NOMO-1 treated with dmso at 0.1 percent for 144 hours (cell line): ENCODE data around the gene U2AF2.

Source experiments
- DNase-seq: peaks from one replicate; lab custom pipeline; 2025; ENCODE audit not compliant: unreplicated experiment; lab: John Stamatoyannopoulos, UW

Gene U2AF2

GRCh38 chr19:55654868-55655647 is at the start of gene U2AF2:
TSS of gene U2AF2 (plus strand) at chr19:55655035. CDS start at chr19:55655105, 70 bp downstream.
- peak; percentile 91 for DNase-seq

- peak; percentile 86 for DNase-seq
Measured at GRCh38 chr19:55605207-55605636, 49.6 kb upstream of the U2AF2 start.

DNA sequence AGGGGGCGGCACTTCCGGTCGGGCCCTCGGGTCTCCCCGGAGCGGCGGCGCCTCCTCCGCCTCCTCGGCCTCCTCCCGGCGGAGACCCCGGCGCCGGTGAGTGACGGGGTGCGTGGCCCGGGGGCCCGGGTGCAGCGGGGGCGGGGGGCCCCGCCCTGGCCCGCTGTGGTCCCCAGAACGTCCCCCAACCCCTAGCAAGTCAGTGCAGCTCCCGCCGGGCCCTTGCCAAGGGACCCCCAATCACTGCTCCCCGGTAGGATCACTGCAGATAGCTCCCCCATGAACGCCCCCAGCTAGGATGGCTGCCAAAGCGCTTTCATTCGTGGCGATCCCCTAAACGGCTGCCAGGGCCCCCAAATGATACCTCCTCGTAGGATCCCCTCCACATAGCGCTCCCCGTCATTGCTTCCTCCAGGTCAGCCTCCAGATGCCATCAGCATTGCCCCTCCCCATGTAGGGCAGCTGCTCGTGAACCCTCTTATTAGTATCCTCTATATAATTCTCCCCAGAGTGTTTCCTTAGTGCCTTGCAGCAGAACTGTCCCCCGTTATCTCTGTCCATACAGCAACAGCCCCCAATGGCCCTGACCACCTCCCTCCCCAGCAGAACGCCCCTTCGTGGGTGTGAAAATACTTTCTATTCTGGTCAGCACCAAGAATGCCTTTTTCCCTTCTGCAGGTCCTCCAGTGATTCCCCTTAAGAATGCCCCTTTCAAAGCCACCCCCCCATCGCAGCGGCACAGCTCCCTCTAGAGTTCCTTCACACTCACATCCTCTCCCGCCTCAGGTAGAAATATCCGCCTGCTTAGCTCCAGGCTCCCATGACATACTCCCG is 49.0 kb upstream of the U2AF2 start, which contains the start of gene ZNF865:
Gene ZNF865 (plus strand): TSS at position 11 of the 834 bp plus-strand sequence. CDS start 7,972 bp downstream, outside the sequence.
- peak; percentile 74 for DNase-seq

GRCh38 chr19:55606471-55606787 is 48.4 kb upstream of the U2AF2 start:
- no peak for DNase-seq

- no peak for DNase-seq
Measured at GRCh38 chr19:55606817-55607216, 48.0 kb upstream of the U2AF2 start.

- DNase-seq, result no peak
Measured at GRCh38 chr19:55609326-55609725, 45.5 kb upstream of the U2AF2 start.

DNA sequence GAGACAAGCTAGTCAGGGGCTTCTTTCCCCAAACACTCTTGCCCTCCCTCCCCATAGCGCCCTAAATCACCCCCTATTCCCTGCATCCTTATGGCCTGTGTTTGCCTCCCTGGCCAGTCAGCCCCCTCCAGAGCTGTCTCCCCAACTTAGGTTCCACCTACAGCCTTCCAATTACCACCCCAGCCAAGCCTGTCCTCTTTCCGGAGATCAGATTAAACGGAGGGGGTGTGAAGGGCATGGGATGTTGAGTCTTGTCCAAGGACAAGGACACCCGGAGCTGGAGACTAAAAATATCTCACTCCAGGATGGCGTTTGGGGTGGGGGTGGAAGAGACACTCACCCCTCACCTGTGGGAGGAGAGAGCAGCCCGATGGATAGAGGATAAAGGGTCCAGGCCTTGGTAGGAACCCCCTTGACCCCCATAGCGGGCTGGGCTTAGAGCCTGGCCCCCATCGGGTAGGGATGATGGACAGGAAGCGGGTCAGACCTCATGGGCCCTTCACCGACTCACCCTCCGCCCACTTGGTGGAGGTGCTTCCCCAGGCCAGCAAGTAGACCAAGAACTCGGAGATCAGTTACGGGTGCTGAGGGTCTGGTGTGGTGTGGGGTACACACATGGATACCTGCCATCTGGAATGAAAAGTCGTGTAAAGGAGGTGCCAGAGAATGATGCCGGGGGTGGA is 43.4 kb upstream of the U2AF2 start:
- no peak for DNase-seq

- no peak for DNase-seq
Measured at GRCh38 chr19:55611983-55612645, 42.7 kb upstream of the U2AF2 start.

- DNase-seq, result no peak
Measured at GRCh38 chr19:55613396-55613795, 41.4 kb upstream of the U2AF2 start.

DNA sequence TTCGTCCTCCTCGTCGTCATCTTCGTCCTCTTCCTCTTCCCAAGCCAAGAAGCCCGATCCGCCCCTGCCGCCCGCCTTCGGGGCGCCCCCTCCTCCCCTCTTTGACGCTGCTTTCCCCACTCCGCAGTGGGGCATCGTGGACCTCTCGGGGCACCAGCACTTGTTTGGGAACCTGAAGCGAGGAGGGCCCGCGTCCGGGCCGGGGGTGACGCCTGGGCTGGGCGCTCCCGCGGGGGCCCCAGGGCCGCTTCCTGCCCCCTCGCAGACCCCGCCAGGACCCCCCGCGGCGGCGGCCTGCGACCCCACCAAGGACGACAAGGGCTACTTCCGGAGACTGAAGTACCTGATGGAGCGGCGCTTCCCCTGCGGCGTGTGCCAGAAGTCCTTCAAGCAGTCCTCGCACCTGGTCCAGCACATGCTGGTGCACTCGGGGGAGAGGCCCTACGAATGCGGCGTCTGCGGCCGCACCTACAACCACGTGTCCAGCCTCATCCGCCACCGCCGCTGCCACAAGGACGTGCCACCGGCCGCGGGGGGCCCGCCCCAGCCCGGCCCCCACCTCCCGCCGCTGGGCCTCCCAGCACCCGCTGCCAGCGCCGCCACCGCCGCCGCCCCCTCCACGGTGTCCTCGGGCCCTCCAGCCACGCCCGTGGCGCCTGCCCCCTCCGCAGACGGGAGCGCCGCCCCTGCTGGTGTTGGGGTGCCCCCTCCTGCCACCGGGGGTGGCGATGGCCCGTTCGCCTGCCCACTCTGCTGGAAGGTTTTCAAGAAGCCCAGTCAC is 40.7 kb upstream of the U2AF2 start:
- DNase-seq, result no peak

- no peak for DNase-seq
Measured at GRCh38 chr19:55614711-55615542, 39.9 kb upstream of the U2AF2 start.

DNA sequence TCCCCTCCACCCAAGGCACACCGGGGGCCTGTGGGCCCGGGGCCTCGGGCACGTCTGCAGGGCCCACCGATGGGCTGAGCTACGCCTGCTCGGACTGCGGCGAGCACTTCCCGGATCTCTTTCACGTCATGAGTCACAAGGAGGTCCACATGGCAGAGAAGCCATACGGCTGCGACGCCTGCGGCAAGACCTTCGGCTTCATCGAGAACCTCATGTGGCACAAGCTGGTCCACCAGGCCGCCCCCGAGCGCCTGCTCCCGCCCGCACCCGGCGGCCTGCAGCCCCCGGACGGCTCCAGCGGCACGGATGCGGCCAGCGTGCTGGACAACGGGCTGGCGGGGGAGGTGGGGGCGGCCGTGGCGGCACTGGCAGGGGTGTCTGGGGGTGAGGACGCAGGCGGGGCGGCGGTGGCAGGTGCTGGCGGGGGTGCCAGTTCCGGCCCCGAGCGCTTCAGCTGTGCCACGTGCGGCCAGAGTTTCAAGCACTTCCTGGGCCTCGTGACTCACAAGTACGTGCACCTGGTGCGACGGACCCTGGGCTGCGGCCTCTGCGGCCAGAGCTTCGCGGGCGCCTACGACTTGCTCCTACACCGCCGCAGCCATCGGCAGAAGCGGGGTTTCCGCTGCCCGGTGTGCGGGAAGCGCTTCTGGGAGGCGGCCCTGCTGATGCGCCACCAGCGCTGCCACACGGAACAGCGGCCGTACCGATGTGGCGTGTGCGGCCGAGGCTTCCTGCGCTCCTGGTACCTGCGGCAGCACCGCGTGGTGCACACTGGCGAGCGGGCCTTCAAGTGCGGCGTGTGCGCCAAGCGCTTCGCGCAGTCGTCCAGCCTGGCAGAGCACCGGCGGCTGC is 39.1 kb upstream of the U2AF2 start:
- no peak for DNase-seq

DNA sequence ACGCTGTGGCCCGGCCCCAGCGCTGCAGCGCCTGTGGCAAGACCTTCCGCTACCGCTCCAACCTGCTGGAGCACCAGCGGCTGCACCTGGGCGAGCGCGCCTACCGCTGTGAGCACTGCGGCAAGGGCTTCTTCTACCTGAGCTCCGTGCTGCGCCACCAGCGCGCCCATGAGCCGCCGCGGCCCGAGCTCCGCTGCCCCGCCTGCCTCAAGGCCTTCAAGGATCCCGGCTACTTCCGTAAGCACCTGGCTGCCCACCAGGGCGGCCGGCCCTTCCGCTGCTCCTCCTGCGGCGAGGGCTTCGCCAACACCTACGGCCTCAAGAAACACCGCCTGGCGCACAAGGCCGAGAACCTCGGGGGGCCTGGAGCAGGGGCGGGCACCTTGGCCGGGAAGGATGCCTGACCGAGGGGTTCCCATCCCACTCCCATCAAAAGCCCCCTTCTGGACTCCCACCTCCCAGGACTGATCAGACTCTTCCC is 38.4 kb upstream of the U2AF2 start:
- DNase-seq, result no peak

DNA sequence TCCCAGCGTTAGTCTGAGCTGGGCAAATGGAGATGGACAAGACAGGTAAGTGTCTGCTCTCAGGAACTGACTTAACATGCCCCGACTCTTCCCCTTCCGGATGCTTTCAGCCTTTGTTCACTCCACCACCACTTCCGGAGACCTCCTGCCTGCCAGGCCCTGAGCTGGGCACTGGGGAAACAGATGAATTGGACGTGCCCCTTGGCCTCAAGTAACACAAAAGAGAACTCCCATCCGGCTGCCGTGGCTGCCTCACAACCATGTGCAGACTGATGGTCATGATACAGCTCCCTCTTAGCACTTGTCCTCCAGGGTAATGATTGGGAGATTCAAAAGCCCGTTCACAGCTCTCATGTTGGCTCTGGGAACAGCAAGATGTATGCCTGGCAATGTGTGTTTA is 37.4 kb upstream of the U2AF2 start:
- DNase-seq, result no peak

DNA sequence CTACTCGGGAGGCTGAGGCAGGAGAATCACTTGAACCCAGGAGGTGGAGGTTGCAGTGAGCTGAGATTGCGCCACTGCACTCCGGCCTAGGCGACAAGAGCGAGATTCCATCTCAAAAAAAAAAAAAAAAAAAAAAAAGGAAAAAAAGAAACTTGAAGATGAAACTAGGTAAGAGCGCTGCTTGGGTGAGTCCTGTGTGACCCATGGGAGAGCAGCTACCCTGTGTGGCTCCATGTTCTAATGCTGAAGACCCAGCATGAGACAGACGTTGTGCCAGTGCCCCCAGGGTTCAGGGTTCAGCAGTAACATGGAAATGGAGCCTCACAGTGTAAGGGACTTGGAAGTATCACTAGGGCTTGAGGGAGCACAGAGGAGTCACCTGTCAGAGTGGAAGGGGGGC is 36.4 kb upstream of the U2AF2 start:
- DNase-seq, result no peak

- DNase-seq, result no peak
Measured at GRCh38 chr19:55619286-55619685, 35.5 kb upstream of the U2AF2 start.

DNA sequence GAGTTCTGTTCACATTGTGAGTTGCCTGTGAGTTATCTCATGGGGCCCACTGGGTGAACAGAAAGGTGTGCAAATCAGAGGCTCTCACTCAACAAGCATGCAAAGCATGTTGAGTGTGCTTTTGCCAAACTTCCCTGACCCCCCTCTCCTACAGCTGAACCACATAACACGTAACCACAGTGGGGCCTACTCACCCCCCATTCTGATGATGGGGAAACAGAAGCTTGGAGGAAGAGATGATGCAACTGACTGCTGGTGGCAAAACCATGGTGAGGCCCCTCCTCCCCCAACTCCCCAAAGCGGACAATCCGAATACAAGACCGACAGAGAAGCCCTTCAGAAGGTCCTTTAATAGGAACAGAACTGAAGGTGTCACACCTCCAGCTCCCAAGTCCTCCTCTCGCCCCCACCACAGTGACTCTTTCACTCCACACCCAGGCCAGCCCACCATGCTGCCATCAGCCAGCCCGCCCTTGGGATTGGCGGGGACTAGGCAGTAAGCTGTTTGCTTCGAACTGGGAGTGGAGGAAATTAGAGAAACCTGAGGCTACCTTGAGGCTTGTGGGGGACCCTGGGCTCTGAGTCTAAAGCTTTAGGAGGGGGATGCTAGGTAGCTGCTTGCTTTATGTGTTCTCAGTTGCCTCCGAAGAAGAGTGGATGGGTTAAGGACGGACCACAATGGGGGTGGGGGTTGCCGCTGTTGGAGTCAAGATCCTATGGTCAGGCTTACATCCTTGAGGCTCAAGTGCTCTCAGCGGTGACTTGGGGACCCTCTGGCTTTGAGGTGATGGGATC is 34.2 kb upstream of the U2AF2 start:
- DNase-seq, result peak; percentile 87
